CD1c-positive myeloid dendritic cell (primary cell): Measurements from ENCODE around the gene CCDC197.

Source experiments
- DNase-seq: peaks from one replicate; pipeline ENCODE4 v3.0.0-alpha.2; 2016; ENCODE audit errors: extremely low spot score

The CCDC197 gene

DNA sequence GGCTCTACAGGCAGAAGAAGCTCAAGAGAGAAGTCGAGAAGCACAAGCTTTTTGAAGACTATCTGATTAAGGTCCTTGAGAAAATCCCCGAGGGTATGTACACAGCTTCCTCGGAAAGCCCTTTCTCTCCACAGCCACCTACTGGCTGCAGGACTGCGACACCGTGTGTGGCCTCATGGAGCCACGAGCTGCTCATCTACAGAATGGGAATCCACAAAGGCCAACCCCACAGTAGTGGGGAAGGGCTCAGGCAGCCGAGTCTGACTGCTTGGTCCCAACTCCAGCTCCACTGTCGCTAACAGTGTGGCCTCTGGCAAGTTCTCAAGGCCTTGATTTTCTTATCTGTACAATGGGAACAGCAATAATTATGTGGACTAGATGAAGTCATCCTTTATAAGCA is 2.5 kb downstream of the CCDC197 start:
- DNase-seq = no peak

DNA sequence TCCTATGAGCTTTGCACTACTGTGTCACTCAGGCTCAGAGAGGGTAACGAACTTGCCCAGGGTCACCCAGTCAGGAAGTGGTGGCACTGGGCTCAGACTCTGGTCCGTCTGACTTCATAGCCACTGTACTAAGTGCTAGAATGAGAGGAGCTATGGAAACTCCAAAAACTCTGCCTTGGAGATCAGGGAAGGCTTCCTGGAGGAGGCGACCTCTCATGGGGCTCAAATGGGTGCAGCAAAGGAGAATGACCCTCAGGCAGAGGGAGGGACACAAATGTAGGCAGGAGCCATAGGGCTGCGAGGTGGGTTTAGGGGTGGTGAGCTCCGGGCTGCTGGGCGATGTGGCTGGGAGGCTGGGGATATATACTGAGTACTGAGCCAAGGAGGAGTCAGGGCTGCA is 3.2 kb downstream of the CCDC197 start:
- no peak for DNase-seq

DNA sequence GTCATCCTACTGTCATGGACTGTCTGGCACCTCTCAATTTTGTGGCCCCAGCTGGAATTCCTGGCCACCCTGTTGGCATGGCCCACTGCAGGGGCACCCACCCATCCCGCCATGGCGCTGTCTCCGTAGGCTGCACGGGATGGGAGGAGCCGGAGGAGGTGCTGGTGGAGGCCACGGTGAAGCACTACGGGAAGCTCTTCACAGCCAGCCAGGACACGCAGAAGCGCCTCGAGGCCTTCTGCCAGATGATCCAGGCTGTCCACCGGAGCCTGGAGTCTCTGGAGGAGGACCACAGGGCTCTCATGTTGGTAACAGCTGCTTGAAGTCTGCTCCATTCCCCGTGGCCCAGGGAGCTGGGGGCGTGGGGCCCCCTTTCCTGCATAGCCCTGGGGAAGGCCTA is 3.9 kb downstream of the CCDC197 start:
- no peak for DNase-seq

DNA sequence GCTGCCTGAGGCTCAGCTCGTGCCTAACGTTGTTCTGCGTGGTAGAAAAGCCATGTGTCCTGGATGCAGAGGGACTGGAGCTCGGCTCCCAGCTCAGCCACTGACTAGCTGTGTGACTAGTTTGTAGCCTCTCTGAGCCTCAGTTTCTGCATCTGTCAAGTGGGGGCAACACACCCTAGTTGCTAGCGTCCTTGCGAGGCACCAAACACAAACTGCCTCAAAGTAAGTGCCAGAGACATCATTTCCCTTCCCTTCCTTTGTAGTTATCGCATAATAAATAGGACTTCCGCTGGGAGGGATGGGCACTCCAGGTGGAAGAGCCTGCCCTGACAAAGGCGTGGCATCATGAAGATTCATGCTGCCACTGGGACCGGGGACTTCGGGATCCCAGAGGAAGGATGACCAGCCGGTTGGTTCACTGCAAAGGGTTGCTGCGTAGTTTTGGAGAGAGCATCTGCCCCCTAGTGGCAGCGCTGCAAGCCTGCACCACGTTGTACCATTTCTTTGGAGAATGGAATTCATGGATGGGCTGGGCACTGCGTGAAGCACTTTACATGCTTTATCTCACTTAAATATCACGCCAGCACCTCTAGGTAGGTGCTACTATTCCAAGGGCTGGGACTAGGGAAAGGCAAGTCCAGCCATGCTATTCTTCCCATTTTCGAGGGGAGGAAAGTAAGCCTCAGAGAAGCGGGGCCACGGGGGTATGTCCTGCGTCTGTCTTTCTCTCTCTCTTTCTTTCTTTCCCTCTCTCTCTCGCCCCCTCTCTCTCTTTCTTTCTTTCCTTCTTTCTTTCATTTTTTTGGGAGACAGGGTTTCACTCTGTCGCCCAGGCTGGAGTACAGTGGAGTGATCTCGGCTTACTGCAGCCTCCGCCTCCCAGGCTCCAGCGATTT is 4.6 kb downstream of the CCDC197 start:
- DNase-seq = peak; percentile 82

DNA sequence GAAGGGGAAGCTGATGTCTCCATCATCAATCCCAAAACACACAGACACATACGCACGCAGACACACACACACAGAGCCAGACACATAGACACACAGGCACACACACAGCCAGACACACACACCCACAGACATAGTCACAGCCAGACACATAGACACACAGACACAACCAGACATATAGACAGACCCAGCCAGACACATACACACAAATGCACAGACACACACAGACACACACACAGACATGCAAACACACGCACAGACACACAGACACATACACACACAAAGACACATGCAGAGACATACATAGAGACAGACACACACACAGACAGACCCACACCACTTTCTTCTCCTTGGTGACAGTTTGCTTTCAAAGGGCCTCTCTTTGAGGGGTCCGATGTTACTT is 6.3 kb downstream of the CCDC197 start:
- no peak for DNase-seq

DNA sequence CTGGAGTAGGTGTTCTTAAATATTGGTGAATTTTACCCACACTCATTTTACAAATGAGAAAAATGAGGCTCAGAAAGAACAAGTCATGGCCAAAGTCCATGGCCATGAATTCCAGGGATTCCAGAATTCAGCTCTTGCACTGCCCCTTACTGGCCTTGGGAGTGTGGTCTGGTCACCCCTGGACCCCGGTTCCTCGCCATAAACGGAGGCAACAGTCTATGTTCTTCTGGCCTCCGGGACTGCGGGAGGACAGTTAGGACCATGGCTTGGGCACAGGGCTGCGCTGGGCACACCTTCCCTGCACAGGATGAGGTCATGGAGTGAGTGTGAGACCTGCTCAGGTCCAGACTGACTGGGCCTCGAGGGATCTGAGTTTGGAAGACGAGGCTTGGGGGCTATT is 6.9 kb downstream of the CCDC197 start:
- DNase-seq = no peak

DNA sequence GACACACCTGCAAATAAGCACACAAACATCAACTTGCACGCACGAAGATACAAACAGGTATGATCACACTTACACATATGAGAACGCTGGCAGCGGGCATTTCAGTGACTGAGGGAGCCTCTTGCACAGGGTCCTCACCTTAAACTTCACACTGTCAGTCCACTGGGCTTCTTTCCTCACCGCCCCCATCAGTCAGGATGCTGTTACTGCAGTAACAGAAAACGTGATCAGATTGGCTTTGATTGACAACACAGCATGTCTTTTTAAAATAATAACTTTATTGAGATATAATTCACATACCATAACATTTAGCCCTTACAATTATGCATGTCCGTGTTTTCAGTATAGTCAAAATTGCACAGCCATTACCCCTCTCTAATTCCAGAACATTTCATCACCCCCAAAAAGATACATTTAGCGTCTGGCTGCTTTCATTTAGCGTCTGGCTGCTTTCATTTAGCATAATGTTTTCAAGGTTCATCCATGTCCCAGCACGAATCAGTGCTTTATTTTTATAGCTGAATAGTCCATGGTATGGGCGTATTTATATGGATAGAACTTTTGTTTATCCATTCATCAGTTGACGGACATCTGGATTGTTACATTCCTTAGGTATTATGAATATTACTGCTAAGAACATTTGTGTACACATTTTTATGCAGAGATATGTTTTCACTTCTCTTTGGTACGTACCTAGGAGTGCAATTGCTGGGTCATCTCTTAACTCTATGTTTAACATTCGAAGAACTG is 8.4 kb downstream of the CCDC197 start:
- peak; percentile 24 for DNase-seq

DNA sequence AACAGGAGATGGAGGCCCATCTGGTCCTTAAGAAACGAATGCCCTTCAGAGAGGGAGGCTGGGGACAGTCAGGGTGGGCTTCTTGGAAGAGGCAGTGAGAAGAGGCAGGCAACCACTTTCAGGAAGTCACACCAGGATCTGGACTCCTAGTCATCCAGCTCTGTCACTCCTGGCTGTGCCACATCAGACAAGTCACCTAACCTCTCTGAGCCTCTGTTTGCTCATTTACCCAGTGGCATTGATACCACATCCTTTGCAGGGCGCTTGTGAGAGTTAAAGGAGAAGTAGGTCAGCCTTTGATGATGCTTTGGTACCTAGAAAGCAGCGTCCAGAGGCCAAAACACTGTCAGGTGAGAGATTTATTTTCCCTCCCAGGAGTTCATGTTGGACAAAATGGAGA is 11.1 kb downstream of the CCDC197 start:
- DNase-seq = no peak

DNA sequence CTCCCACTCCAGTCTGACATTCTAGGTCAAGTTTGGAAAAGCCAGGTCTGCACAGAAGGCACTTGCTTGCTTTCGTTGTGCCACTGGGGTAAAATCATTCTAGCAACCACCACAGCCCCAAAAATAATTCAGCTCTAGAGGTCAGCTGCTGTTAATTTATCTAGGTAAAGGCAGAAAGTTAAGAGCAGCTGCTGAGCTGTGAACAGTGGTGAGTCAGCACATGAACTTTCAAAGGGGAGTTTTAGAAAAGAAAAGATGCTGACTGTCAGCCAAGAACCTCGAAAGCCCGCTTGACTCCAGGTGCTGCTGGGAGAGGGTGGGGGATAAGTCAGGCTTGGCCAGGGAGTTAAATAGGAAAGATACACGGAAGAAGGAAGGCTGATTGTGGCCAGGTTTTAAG is 12.7 kb downstream of the CCDC197 start:
- no peak for DNase-seq

DNA sequence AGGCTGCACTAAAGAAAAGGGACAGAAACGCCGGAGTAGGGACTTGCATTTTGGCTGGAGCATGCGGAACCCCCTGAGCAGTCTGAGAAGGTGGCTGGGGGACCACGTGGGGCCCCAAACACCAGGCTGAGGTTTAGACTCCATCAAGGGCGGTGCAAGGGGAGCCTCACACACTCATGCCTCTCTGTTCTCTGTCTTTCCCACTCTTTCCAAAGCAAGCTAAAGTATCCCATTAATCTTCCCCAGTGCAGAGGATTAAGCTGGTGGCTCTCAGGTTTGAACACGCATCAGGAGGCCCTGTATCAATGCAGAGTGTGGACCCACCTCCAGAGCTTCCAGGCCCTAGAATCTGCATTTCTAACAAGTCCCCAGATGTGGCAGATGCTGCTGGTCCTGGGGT is 13.5 kb downstream of the CCDC197 start:
- DNase-seq = no peak

DNA sequence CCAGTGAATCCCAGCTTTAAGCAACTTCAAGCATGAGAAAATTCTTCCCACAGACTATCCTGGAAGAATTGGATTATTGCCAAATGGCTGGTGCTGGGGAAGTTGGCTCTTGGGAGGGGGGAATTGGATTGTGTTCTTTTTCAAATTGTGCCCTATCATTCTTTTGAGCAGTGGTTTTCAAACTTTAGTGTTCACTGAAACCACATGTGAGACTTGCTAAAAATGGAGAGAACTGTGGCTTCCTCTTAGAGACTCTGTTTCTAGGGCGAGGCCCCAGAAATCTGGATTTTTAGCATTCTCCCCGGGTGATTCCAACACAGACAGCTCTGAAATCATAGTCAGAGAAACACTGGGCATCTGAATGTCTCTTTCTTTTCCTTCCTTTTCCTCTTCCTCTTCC is 14.7 kb downstream of the CCDC197 start:
- peak; percentile 5 for DNase-seq

DNA sequence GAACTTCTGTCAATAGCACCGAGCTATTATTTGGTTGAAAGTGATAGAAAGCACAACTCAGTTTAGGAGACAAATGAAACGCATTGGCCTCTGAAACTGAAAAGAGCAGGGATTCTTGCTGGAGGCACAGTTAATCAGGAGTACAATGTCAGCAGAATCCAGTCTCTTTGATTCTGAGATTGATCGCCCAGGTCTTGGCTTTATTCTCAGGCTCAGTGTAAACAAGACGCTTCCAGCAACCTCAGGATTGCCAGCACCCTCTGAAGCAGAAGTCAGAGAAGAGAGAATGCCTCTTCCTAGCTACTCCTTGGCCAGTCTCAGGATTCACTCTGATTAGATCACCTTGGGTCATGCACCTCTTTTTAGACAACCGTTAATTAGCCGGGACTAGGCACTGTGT is 17.3 kb downstream of the CCDC197 start:
- no peak for DNase-seq

DNA sequence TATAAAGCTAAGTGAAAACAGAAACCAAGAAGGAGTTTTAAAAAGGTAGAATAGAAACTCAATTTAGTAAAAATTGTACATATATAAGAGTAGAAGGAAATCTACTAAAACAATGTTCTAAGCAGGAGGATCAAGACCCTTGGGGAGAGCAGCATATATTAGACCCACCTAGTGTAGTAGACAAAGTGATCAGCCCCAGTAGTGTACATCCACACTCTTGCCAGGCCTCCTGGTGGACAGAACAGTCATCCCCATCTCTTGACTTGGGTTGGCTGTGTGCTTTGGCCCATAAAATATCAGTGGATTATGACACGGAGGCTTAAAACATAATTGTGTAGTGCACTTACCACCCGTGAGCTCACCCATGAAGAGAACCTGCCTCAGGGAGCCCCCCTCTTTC is 18.1 kb downstream of the CCDC197 start:
- DNase-seq = no peak

DNA sequence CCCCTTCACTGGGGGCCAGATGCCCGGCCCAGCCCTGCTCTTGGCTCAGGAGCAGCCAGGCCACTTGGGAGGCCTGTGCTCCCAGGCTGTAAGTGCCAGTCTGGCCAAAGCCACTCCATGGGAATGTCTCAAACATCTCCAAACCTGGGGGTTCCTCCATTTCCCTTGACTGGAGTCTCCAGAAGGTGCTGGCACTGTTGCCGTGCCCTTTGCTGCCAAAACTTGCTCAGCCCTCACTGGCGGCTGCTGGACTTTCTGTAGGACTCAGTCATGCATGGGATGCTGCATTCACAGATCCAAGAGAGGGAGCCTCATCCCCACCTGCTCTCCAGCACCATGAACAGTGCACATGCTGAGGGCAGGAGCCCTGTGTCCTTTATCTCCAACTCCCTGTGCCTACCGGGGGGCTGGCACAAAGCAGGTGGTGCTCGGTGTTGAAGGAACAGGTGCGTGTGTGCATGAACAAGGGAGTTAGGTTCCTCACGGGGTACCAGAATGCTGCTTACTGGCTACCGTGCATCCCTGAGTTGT is 19.4 kb downstream of the CCDC197 start:
- DNase-seq = no peak

DNA sequence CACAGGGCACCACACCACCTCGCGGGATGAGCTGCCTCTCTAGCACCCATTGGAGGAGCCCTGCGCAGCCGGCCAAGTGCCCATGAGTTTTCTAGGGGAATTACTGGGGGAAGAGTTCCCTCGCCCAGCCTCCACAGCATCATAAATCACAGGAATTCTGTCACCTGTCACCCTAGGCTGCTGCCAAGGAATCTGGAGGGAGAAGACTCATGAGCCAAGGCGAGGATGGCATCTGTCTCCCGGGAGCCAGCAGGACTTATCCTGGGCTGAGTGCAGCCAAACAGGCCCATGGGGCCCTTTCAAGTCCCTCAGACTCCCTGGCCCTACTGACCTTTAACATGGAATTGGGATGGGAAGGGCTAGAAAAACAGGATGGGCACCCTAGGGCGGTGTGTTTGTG is 21.2 kb downstream of the CCDC197 start:
- no peak for DNase-seq

DNA sequence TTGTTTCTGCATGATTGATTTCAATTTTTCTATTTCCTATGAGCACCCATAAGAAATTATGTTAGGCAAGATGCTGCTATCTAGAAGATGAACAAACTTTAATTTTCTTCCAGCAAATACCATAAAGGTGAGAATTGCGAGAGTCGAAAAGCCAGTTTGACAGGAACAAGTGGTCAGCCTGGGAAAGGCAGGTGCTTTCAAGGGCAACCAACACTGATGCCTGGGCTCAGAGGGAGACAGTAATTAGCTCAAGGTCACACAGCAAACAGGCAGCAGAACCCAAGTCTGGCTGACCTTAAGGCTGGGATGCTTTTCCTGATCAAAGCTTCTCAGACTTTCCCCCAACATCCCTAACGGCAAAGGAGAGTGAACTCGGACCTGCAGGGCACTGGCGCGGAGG is 22.2 kb downstream of the CCDC197 start:
- no peak for DNase-seq

DNA sequence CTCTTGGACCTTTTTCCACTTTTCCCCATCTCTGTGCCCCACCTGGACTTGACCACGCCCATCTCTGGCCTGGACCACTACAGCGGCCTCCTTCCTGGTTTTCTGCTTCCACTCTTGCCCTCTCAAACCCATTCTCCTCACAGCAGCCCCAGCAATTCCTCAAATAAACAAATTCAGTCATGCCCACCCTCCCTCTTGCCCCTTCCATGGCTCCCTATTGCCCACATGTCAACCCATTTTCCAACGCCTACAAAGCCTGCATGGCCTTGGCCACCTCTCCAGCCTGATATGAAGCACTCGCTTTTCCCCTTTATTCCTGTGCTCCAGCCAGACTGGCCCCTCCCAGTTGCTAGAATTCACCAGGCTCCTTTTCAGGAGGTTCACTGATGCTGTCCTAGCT is 23.2 kb downstream of the CCDC197 start:
- DNase-seq = no peak

DNA sequence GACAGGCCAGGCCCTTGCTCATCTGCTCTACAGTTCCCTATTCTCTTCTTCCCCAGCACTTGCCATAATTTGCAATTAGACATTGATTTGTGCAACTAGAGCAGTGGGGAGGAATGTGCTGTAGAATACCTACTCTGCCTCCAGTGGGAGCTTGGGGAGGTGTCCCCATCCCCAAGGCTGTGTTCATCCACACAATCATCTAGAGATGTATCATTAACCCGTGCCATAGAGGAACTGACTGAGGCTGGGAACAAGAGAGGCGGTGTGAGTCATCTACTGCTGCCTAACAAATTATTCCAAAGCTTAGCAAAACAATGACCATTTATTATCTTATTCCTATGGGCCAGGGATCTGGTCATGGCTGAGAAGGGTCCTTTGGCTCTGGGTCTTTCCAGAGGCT is 23.9 kb downstream of the CCDC197 start:
- DNase-seq = peak; percentile 52

DNA sequence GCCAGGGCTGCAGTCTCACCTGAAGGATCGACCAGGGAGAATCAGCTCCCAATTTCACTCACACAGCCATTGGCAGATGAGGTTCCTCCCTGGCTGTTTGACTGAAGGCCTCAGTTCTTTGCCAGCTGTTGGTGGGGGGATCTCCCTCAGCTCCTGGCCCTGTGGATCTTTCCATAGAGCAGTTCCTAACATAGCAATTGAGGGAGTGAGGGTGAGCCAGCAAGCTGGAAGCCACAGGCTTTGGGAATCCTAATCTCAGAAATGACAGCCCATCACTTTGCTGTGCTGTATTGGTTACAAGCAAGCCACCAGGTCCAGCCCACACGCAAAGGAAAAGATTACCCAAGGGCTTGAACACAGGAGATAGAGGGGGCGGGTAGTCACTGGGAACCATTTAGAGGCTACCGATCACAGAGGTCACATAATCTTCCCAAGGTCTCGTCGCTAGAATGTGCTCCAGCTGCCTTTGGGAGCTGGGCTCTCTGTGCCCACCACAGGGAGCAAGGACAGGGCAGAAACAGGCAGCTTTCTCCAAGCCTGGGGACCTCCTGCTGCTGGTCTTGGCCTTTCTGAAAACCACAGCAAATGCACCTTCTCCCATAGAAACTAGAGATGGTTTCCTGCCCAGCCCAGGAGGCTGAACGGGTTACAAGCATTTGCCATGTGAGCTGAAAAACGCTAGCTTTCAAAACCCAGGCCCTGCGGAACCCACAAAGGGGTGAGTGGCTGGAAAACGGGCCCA is 24.5 kb downstream of the CCDC197 start:
- DNase-seq = peak; percentile 31

DNA sequence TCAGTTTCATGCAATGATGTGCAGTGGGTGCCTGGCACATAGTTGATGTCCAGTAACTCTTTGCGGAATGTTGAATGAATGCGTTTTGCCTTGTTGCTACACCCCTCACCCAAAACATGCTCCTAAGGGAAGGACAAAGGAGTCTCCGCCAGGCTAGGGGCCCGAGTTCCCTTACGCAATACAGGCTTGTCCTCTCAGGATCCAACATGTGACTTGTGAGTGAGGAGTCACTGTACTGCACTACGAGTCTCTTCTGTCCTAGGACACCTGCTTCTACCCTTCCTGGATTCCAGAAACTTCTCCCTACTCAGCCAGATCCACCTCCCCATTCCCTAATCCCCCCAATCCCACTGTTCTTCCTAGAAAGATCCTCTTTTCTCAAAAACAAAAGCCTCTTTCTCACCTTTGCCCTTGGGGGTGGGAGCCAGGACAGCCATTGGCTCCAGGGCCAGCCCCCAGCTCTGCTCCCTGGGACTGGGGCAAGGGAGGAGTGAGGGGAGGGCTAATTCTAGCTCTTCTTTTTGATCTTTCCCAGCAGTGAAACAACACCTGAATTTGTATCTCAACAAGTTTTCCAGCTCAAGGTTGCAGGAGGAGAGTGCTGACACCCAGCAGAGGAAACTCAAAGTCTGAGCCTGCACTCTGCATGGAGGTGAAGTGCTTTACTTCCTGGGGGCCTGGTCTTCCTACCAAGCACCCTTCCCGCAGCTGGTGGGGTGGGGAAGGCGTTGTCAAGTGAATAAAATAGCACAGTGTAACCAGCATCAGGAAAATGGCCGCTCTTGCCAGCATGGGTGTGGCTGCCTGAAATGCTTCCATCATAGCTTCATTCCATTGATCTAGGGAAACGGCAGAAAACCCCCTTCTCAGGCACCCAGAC is 25.7 kb downstream of the CCDC197 start:
- no peak for DNase-seq

DNA sequence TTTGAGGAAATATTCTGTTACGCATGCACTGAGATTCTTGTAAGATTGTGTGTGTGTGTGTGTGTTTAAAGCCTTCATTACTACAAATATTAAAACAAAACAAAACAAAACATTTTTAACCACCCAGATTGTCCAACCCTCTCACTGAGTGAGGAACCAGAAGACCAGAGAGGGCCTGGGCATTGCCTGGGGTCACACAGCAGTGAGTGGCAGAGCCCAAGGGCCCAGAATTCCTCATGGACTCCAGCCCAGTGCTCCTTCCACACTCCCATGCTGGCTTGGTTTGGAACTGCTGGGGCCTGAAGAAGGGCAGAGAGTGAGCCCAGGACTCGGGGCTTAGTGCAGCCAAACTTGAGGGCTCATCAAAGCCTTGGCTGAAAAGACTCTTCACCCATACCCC is 27.4 kb downstream of the CCDC197 start:
- no peak for DNase-seq
